K562 (cell line): ENCODE results near the gene VPS33B. TPM values are rescaled to one million over a fixed set of nuclear protein-coding genes. Genes with fewer than 3 reads are reported as not detected.

Experiments
- ARHGAP35 ChIP-seq: fragments of 450-650 bp; IDR thresholded peaks from 2 replicates; pipeline ENCODE4 v1.6.1; 2018; ENCODE audit not compliant: partially characterized antibody
- CEBPZ ChIP-seq: fragments of 150-350 bp; IDR thresholded peaks from 2 replicates; pipeline ENCODE4 v1.6.1; 2014; ENCODE audit warnings: low read depth, mild to moderate bottlenecking, low read length, borderline replicate concordance
- FOS ChIP-seq: IDR thresholded peaks from 3 replicates; pipeline ENCODE4 v1.6.1; 2011; ENCODE audit not compliant: insufficient read length; ENCODE audit errors: extremely low read depth
- KLF13 ChIP-seq: fragments of 450-650 bp; IDR thresholded peaks from 2 replicates; pipeline ENCODE4 v1.6.1; 2016; ENCODE audit warnings: missing genetic modification characterization, low read depth, mild to moderate bottlenecking, missing compliant biosample characterization, moderate library complexity, borderline replicate concordance
- KLF16 ChIP-seq: IDR thresholded peaks from 2 replicates; pipeline ENCODE4 v1.6.1; 2016; ENCODE audit warnings: antibody characterized with exemption
- NKRF ChIP-seq: fragments of 450-650 bp; IDR thresholded peaks from 2 replicates; pipeline ENCODE4 v1.6.1; 2016; ENCODE audit warnings: borderline replicate concordance
- TEAD2 ChIP-seq: fragments of 450-650 bp; IDR thresholded peaks from 2 replicates; pipeline ENCODE4 v1.6.1; 2016; ENCODE audit warnings: missing genetic modification characterization, control low read depth, missing compliant biosample characterization
- USF2 ChIP-seq: sonication (generic); formaldehyde crosslinking; IDR thresholded peaks from 2 replicates; pipeline ENCODE4 v1.5.0; 2020; ENCODE audit warnings: missing genetic modification reagents
- XRCC3 ChIP-seq: fragments of 450-650 bp; IDR thresholded peaks from 2 replicates; pipeline ENCODE4 v1.6.1; 2017; ENCODE audit warnings: mild to moderate bottlenecking, moderate library complexity
- ZNF197 ChIP-seq: fragments of 200-800 bp; sonication (Bioruptor generic); IDR thresholded peaks from 2 replicates; pipeline ENCODE4 v1.6.1; 2016; ENCODE audit warnings: low read depth, missing genetic modification characterization, missing compliant biosample characterization
- ZNF384 ChIP-seq: IDR thresholded peaks from 2 replicates; pipeline ENCODE4 v1.6.1; 2012; ENCODE audit warnings: low read depth, low read length, improper control_type of control experiment
- ZNF707 ChIP-seq: fragments of 250-450 bp; sonication (Bioruptor Pico); conservative IDR thresholded peaks from 2 replicates; pipeline ENCODE4 v1.8.0; 2022; ENCODE audit warnings: inconsistent platforms, mild to moderate bottlenecking, moderate library complexity
- ZZZ3 ChIP-seq: fragments of 450-650 bp; IDR thresholded peaks from 2 replicates; pipeline ENCODE4 v1.6.1; 2016; ENCODE audit warnings: antibody characterized with exemption, mild to moderate bottlenecking, moderate library complexity
- polyA plus RNA-seq, 8 experiments: library from polyadenylated mRNA; depleted of rRNA in 4 of 8; stranded (reverse) in 5 of 8; unstranded in 3 of 8; fragments of >200 nt; fragmentation: Nextera tagmentation in 2 of 8; fragmentation: Illumina TruSeq in 1 of 8; extraction: Ambion mirVana in 2 of 8; extraction: Trizol in 1 of 8; gene quantifications; 2 replicates each; pipeline versions ENCODE4 v1.2.1 to v1.2.3, GENCODE V29; 2011 to 2014; ENCODE audit warnings: inconsistent platforms in 1 of 8, missing spikeins in 1 of 8
- total RNA-seq, 7 experiments: library from RNA; depleted of rRNA in 6 of 7; stranded (reverse); fragments of >200 nt in 6 of 7; fragmentation: Illumina TruSeq in 2 of 7; extraction: Trizol in 2 of 7; gene quantifications; 2 replicates each; pipeline versions ENCODE4 v1.2.1 to v1.2.3, GENCODE V29; 2011 to 2021; ENCODE audit warnings: low replicate concordance in 1 of 7
- TF ChIP-seq, protein P1 (sequence below): IDR thresholded peaks from 3 replicates; pipeline ENCODE4 v1.6.1; 2011; ENCODE audit warnings: borderline replicate concordance, mild to moderate bottlenecking; ENCODE audit not compliant: insufficient read length, insufficient read depth

VPS33B gene
- total and polyA plus RNA-seq, 9 of the 15 experiments (the other 6 are each of a cell fraction or from before 2014, with no cell fraction given) = 9.4 to 25.5 (median 14.8) TPM

DNA sequence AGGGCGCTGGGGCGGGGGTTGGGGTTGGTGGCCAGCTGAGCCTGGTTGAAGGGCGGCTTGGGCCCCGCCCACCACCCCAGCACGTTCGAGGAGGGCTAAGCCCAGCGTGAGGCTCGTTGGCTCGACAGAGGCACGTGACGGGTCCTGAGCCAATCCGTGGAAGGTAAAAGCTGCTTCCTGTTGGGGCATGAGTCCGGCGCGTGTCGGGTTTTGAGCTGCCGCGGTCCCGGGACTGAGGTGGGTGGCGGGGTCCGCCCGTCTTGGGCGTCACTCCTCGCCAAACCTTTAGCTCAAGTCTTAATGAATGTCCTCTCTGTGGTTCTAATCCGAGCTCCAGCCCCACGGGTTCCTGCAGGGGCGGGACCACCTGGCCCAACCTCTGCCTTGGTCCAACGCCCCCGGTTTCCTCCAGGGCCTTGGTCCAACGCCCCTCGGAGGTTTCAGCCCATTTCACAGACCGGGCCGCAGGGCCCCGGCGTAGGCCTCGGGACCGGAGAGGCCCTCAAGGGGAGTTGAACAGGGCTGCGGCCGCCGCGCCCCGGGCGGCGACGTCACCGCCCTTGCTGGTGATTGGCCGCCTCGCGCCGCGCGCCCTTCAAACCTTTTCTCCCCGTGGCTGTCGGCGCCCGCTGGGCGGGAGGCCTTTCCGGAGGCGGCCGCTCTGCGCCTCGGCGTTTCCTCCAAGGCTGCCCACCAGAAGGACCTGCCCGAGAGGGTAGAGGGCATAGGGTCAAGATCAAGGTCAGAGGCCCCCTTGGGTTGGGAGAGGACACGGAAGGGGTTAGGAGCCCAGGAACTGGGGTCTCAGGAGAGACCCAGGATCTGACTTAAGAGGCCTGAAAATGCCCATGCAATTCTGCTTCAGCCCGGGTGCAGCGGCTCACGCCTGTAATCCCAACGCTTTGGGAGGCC lies 67.4 kb downstream of the VPS33B start, which contains the start of gene RCCD1 (continued):
- TF ChIP-seq KLF13 (tag) = peak; percentile 67
- peak; percentile 99 for TF ChIP-seq USF2
- TF ChIP-seq ZZZ3 = no peak; the same call in 1 of the 2 replicates
- TF ChIP-seq ZNF197 = no peak
- TF ChIP-seq, protein P1, sequence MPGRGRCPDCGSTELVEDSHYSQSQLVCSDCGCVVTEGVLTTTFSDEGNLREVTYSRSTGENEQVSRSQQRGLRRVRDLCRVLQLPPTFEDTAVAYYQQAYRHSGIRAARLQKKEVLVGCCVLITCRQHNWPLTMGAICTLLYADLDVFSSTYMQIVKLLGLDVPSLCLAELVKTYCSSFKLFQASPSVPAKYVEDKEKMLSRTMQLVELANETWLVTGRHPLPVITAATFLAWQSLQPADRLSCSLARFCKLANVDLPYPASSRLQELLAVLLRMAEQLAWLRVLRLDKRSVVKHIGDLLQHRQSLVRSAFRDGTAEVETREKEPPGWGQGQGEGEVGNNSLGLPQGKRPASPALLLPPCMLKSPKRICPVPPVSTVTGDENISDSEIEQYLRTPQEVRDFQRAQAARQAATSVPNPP = no peak
- TF ChIP-seq ZNF384 = no peak
- TF ChIP-seq ARHGAP35 = no peak
- TF ChIP-seq ZNF707 = no peak
- no peak for TF ChIP-seq XRCC3
- TF ChIP-seq TEAD2 (tag) = no peak
- peak; percentile 84 for TF ChIP-seq NKRF
- no peak for TF ChIP-seq KLF16
- no peak for TF ChIP-seq CEBPZ
- TF ChIP-seq FOS = peak; percentile 67
